T-helper 1 cell treated with Interleukin-12 subunit alpha and Interleukin-12 subunit beta and Interleukin-4 antibody, amounts not matched to agents 30 ng/mL and 1 ng/mL, for 36 hours (primary cell): Measurements from ENCODE around the gene EMP2. TPM values are rescaled to one million over a fixed set of nuclear protein-coding genes. Genes with fewer than 3 reads are reported as not detected.
"Not testable (repeated sequence)": the region's sequence is repeated elsewhere in the genome, so short reads cannot be mapped to it uniquely, and the experiment has no call there.

Experiments used
- intact Hi-C: fragments of 100-400 bp; cut with micrococcal nuclease; formaldehyde crosslinking; loops from one replicate; pipeline ENCODE4 v1.15.1; 2024
- total RNA-seq: library from RNA; stranded (reverse); gene quantifications from 2 replicates; pipeline ENCODE4 v1.2.3, GENCODE V29; 2022

The EMP2 gene, protein sequence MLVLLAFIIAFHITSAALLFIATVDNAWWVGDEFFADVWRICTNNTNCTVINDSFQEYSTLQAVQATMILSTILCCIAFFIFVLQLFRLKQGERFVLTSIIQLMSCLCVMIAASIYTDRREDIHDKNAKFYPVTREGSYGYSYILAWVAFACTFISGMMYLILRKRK
- not detected in 2 replicates for total RNA-seq

DNA sequence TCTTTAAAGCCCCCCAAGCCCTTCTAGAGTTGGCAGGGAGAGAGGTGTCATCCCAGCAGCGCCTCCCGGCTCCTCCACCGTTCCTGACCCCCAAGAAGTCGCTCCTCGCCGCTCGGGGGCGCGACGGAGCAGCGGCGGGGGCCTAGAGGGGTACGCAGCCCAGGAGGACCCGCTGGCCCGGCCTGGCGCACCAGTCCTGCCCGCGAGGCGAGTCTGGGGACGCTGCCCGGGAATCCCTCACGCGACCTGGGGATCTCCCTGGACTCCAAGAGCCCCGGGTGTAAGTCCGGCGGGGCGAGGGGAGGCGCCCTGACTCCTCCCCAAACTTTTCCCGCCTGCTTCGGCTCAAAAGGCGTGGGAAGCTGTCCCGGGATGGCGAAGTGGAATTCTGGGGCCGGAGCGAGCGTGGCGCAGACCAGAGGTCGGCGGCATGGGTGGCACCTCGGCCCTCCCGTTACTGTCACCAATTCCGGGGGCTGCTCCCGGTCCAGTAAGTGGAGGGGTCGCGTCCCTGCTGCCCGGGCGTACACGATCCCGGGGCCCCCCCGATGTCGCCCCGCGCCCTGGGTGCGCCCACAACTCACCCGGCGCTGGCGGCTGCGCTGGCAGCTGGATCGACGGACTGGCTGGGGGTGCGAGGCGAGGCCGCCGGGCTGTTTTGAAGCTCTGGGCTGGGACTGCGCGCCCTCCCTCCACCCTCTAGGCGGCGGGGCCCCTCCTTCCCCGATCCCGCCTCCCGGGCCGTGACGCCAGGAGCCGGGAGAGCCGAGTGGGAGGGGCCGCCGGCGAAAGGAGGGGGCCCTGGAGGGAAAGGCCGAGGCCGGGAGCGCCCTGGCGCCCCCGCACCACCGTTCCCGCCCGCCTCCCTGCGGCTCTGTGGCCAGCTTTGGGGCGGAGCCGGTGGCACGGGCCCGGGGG, at the start of gene EMP2:
TSS of gene EMP2 (minus strand) at position 634 of the 918 bp plus-strand sequence. CDS start 32,981 bp downstream, outside the sequence.
- intact Hi-C loops, result no loop called here

DNA sequence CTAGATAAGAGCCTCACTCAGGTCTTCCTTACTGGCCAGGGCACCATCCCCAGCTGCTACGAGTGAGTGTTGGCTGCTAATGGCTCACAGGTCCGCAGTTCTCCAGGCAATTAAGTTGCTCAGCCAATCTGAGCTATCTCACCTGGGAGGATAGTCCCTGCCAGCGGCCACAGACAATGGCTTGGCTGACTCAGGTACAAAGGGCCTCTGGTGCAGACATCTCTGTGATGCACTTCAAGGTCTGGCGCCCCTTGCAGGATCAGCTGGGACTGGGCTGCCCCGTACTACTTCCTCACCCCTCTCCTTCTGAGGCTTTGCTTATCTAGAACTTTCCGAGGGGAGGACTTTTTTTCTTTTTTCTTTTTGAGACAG, 49.2 kb upstream of the EMP2 start:
- intact Hi-C loops, result no loop called here

DNA sequence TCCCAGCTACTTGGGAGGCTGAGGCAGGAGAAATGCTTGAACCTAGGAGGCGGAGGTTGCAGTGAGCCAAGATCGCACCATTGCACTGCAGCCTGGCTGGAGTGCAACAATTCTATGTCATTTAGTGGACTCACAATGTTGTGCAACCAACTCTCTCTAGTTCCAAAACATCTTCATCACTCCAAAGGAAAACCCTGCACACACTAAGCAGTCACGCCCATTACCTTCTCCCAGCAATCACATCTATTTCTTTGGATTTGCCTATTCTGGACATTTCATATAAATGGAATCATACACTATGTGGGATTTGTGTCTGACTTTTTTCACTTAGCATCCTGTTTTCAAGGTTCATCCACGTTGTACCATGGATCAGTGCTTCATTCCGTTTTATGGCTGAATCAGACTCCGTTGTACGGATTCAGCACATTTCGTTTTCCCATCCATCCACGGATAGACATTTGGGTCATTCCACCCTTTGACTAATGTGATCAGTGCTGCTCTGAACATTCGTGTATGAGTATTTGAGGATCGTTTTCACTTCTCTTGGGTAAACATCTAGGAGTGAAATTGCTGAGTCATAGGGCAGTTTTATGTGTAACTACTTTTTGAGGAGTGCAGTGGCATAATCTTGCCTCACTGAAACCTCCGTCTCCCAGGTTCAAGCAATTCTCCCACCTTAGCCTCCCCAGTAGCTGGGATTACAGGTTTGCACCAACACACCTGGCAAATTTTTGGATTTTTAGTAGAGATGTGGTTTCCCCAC, 45.4 kb upstream of the EMP2 start:
- intact Hi-C loops, result no loop called here

DNA sequence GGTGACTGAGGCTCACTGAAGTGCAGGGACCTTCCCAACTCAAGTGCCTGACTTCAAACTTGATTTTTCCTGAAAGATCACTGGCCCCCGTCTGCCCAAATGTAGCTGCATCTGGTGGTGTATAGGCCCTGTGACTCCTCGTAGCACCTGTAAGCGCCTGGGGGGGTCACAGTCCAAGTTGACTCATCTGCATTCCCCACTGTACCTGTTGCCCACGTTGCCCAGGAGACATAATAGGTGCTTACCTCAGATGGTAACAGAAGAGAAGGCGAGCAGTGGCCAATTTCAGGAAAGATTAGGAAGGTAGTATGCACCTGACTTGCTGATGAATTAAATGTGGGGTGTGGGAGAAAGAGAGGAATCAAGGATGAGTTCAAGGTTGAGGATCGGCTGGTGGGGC, 44.1 kb upstream of the EMP2 start:
- intact Hi-C loops, result no loop called here

DNA sequence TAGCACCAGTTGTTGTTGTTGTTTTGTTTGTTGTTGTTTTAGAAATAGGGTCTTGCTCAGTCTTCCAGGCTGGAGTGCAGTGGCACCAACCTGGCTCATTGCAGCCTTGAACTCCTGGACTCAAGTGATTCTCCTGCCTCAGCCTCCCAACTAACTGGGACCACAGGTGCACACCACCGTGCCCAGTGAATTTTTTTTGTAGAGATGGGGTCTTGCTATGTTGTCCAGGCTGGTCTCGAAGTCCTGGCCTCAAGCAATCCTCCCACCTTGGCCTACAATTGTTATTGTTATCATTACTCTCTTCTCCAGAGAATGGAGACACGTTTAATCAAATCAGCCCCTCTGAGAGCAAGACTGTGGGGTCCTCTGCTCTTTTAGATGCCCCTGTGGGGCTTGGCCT, 42.7 kb upstream of the EMP2 start:
- intact Hi-C loops, result no loop called here

DNA sequence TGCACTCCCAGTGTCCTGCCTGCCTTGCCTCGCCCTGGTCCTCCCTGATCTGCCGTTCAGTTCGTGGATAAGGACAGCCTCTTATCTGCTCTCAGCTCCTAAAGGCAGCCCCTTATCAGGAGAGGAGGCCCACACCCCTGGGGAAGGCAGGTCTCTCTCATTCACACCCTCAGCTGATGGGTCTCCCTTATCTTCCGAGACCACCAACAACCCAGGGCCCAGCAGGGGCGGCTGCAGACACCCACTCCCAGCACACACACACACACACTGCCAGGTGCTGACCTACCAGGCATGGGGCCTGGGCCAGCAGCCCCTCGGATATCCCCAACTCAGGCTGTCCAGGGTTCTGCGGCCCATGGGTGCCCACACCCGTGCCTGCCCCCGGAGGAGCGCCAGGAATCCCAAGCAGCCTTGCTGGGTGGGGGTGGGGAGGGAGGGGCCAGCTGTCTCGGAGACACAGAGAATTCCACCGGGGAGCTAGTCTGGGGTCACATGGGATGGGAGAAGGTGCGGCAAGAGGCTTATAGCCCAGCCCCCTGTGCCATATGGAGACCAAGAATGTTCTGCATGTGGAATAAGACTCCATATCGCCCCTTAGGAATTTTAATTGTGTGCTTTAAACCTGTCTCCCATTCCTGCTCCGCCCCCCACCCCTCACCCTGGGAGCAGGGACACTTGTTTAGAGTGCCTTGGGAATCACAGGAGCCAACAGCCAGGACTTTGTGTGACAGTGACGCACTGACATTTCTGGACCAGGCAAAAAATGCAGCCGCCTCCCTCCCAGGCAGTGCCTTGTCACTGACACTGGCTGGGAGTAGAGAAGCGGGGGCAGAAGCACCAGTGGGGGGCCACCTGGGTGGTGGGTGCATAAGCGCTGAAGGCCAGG, 41.9 kb upstream of the EMP2 start:
- intact Hi-C loops, result no loop called here

DNA sequence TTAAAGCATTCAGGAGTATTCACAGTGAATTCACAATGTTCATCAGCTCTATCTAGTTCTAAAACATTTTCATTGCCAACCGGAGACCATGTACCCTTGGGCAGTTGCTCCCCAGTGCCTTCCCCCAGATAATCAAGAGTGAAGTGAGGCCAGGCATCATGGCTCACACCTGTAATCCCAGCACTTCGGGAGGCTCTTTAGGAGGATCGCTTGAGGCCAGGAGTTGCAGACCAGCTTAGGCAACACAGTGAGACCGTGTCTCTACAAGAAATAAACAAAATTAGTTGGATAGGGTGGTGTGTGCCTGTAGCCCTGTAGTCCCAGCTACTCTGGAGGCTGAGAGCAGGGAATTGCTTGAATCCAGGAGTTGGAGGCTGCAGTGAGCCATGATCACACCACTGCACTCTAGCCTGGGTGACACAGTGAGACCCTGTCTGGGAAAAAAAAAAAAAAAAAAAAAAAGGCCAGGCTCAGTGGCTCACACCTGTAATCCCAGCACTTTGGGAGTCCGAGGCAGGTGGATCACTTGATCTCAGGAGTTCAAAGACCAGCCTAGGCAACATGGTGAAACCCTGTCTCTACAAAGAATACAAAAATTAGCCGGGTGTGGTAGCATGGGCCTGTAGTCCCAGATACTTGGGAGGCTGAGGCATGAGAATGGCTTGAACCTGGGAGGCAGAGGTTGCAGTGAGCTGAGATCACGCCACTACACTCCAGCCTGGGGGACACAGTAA, 41.0 kb upstream of the EMP2 start:
- intact Hi-C loops, result not testable (repeated sequence)

DNA sequence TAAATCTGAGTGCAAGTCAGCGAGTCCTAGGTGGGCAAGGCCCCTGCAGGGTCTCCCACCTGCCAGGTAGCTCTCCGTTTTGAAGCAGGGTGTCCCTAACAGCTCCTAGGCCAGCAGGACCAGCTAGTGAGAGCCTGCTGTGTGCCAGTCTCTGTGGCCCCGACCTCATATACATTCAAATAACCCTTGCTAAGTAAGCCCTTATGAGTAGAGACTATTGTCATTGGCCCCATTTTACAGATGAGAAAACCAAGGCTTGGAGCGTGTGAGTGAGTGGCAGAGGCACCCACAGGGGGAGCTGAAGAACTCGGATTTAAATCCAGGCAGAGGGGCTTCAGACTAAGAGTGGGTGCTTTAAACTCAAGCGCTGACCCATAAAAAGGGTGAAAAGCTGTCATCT, 39.7 kb upstream of the EMP2 start:
- intact Hi-C loops, result no loop called here

DNA sequence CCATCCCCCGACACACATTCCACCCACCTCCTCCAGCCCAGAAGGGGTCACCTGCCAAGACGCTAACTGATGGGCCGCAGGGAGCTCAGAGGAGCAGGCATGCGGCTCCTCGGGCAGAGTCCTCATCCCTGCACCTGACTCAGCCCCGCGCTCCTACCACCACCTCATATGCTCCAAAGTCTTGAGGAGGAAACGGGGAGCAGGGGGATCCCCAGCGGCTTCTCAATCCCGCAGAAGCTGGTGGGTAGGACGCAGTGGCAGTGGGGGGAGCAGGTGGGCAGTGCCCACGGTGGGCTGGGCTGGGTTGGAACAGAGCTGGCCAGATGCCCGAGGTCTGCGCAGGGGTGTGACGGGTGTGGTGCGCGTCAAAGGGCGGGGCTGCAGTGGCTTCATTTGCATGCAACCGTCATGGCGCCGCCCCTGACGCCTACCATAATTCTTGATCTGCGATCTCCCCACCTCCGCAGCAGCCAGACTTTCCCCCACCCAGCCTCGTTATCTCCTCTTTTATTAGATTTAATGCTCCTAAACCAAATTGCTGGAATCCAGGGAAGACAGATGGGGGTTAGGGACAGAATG, 39.0 kb upstream of the EMP2 start:
- intact Hi-C loops, result no loop called here

DNA sequence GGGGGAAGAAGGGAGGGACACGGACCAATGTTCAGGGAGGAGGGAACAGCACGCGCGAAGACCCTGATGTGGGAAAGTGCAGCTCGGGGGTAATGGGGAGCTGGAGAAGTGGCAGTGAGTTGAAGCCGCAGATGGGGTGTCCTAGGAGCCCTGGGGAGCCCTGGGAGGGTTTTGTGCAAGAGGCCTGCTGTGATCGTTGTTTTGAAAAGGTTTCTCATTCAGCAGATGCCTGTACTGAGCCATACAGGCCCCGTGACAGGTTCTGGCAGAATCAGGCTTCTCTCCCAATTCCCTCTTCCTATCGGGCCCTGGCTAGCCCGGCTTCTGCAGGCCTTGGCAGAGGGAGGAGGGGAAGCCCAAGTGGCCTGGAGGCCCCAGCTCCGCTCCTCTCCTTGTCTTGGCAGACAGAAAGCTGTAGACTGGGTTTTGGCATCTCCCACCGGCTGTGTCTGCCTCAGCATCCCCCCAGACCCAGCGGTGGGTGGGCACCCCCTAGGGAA, 38.4 kb upstream of the EMP2 start:
- intact Hi-C loops, result no loop called here

DNA sequence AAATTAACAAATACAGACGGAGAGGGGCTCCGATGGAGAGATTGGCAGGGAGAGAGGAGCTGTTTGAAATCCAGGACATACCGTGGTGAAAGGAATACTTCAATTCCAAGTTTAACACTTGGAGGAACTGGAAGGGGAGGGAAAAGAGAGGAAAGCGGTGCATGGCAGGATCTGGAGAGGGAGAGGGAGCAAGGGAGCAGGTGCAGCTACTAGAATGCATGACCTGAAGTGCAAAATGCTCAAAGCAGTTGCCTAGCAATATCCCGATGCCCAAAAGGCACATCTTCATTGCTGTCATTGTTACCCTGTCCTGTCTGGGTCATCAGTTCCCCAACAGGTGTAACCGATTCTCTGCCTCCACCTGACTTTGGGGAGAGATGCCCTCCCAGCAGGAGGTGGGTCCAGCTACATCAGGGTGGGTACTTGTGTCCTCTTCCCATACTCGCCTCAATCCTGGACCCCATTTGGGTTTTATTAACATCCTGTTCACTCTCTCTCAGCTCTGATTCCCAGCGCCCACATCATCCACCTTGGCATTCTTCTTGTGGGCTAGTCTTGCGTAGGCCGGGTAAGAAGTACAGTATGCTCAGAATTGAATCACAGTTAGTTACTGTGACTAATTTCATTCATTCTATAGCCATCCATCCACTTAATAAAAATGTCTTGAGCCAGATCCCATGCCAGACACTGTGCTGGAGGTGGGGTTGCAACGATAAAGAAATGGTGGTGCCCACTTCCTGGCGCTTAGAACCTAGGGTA, 37.4 kb upstream of the EMP2 start:
- intact Hi-C loops, result no loop called here

DNA sequence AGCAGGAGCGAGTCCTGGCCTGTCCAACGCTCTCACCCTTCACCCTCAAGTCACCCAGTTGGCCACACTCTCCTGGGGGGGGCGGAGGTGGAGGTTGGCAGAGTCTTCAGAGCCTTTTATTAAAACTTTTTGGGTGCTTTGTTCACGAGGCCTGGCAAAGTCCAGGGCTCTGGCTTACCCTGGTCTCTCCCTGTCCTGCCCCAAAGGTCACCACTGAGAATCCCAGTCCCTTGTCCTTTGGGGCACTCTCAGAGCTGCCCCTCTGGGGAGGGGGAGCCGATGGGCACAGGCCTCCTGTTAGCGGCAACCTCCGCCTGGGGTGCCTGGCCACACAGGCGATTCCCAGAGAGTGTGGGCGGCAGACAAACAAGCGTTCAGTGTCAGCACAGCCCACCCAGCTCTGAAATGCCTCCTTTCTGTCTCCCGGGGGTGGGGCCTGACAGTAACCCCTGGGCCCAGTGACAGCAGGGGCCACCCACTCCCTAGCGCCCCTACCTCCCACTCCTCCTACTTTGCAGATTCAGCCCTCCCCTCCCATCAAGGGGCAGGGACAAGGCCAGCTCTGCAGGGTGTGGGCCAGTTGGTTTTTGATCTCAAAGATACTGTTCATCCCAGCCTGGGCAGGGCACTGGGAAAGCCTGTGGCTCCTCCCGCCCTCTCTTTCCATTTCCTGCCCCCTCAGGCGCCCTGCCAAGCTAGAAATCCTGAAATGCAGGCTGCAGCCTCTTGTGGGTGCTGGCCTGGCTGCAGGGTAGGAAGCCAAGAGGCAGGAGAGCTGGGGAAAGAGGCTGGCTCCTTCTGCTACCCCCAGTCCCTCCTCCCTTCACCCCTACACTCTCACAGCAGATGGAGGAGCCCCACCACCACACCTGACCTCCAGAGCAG, 36.6 kb upstream of the EMP2 start:
- intact Hi-C loops, result no loop called here

DNA sequence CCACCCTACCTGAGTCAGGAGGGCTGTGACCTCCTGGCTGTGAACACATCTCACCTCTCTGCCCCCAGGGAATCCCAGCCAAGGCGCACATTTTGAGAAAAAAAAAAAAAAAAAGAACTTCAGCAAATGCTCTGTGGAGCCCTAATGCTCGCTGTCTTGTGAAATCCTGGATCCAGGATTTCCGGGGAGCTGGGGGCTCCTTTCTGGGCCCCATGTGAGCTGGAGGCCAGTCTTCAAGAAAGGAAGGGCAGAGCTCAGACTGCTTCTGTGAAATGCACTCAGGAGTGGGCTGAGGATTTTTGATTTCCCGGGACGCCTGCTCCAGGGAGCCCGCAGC, 36.0 kb upstream of the EMP2 start:
- intact Hi-C loops, result no loop called here

DNA sequence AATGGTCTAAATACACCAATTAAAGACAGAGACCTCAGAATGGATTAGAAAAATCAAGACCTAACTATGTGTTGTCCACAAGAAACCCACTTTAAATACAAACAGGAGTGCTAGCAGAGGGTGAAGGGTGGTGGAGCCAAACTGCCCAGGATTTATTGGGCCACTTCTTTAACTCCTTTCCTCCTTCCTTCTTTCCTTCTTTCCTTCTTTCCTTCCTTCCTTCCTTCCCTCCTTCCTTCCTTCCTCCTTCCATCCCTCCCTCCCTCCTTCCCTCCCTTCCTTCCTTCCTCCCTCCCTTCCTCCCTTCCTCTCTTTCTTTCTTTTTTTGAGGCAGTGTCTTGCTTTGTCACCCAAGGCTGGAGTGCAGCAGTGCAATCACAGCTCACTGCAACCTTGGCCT, 34.3 kb upstream of the EMP2 start:
- intact Hi-C loops, result no loop called here

DNA sequence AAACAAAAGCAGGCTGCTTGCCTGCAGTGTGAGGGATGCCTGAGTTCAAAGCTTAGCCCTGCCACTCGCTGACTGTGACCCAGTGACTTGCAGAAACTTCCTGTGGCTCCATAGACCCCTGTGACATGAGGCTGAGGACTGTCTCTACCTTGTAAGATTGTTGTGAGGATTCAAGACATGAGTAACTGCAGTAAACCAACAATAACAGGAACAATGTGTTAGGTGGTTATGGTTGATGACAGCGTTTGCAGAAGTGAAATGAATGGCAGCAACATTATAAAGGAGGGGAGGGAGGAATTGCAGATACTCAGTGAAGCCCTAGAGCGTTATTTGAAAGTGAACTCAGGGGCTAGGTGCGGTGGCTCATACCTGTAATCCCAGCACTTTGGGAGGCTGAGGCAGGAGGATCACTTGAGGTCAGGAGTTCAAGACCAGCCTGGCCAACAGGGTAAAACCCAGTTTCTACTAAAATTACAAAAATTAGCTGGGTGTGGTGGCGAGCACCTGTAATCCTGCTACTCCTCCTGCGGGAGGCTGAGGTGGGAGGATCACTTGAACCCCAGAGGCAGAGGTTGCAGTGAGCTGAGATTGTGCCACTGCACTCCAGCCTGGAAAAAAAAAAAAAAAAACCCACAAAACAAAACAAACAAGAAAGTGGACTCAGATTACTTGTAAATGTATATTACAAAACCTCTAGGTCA, 33.5 kb upstream of the EMP2 start:
- intact Hi-C loops, result no loop called here

DNA sequence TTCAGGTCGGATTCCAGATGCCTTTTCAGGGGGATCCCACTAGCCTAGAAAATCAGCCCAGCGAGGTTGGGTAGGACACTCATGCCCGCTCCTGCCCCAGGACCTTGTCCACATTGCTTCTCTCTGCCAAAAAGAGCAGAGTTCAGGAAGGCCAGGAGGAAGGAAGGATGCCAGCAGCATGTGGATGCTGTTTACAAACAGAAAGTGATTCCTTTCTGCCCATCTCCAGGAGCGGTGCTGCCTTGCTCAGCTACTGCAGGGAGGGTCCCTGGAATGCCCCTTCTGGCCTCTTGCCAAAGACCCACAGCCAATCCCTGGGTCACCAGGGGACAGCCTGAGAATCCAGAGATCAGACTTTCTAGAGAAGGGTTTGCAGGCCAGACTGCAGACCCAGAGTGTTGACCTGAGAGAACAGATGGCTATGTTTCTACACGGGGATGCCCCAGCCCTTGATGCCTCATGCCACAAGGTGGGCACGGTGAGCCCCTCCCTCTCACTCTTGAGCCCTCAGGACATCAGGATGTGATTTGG, 32.3 kb upstream of the EMP2 start:
- intact Hi-C loops, result no loop called here

DNA sequence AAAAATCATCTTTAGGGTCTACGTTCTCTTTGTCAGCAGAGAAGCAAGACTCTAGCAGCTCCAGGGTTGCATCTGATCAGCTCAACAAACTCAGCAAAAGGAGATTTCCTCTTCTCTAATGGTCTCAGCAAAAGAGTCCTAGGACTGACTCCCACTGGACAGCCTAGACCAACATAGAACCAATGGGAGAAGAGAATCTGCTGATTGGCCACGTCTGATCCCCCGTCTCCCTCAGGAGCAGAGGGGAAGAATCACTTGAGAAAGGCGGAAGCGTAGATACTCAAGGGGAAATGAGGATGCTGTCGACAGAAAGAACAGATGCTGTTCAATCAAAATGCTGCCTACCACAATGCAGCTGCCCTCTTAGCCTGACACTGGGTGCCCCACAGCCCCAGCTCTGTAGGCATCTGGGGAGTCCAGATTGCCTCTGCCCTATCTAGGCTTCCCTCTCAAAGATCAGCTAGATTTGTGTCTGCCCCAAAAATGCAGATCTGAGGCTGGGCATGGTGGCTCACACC, 31.5 kb upstream of the EMP2 start:
- intact Hi-C loops, result no loop called here
